Sigmoid colon (tissue), 7 donors: ENCODE data around the gene HIF1AN. TPM values are rescaled to one million over a fixed set of nuclear protein-coding genes. Genes with fewer than 3 reads are reported as not detected.

ENCODE experiments used
- DNase-seq: peaks from one replicate; pipeline ENCODE4 v3.0.0-alpha.2; 2019
- H3K27ac ChIP-seq, 4 donors: fragments of 200-600 bp; sonication (generic); one replicate each; pipeline ENCODE4 v1.5.1; 2016 to 2019; ENCODE audit warnings: mild to moderate bottlenecking in 1 of 4
- H3K27me3 ChIP-seq, 3 donors: fragments of 200-600 bp; sonication (generic); one replicate each; pipeline ENCODE4 v1.5.1; 2019; ENCODE audit warnings: mild to moderate bottlenecking in 1 of 3
- H3K36me3 ChIP-seq, 4 donors: fragments of 200-600 bp; sonication (generic); one replicate each; pipeline ENCODE4 v1.5.1; 2016 to 2019
- H3K4me1 ChIP-seq, 4 donors: fragments of 200-600 bp; sonication (generic); one replicate each; pipeline ENCODE4 v1.5.1; 2017 to 2019
- H3K4me3 ChIP-seq, 4 donors: fragments of 200-600 bp; sonication (generic); one replicate each; pipeline ENCODE4 v1.5.1; 2017 to 2019; ENCODE audit warnings: mild to moderate bottlenecking in 2 of 4, moderate library complexity in 1 of 4
- H3K9me3 ChIP-seq, 4 donors: fragments of 200-600 bp in 3 of 4; sonication (generic) in 3 of 4; one replicate each; pipeline versions ENCODE4 v1.5.1 to v1.6.1; 2013 to 2019
- CTCF ChIP-seq, 4 experiments: fragments of 450-650 bp in 3 of 4; fragments of 200-600 bp in 1 of 4; IDR thresholded peaks; one replicate each; pipeline ENCODE4 v1.5.1; 2016 to 2019; ENCODE audit warnings: antibody characterized with exemption in 4 of 4, mild to moderate bottlenecking in 3 of 4, moderate library complexity in 2 of 4
- EP300 ChIP-seq, 4 donors: sonication (generic); formaldehyde crosslinking; IDR thresholded peaks; one replicate each; pipeline ENCODE4 v1.6.1; 2017; ENCODE audit warnings: antibody characterized with exemption in 4 of 4
- POLR2A ChIP-seq, 2 donors: fragments of 450-650 bp; IDR thresholded peaks; one replicate each; pipeline ENCODE4 v1.6.1; 2016; ENCODE audit warnings: antibody characterized with exemption in 2 of 2, mild to moderate bottlenecking in 2 of 2, moderate library complexity in 2 of 2
- POLR2AphosphoS5 ChIP-seq, 4 donors: sonication (generic); formaldehyde crosslinking; IDR thresholded peaks; one replicate each; pipeline ENCODE4 v1.6.1; 2017; ENCODE audit warnings: antibody characterized with exemption in 4 of 4
- WGBS, 2 donors: extraction: QIAGEN DNeasy Blood & Tissue Kit; methylation state at CpG; one replicate each; pipeline ENCODE4 v1.1.7; 2013; 5-methylcytosine and 5-hydroxymethylcytosine counted together
- intact Hi-C: fragments of 100-400 bp; cut with DNase I; formaldehyde crosslinking; loops from one replicate; pipeline ENCODE4 v1.15.1; 2023
- polyA plus RNA-seq, 3 donors: library from polyadenylated mRNA; stranded (reverse); fragments of 200-250 nt; gene quantifications; one replicate each; pipeline ENCODE4 v1.2.3, GENCODE V29; 2013
- total RNA-seq, 4 donors: library from RNA; depleted of rRNA; stranded (reverse); fragments of >200 nt; gene quantifications; one replicate each; pipeline ENCODE4 v1.1.0, GENCODE V29; 2016
- donor health status: healthy with polysubstance abuse.
- donor health status: Bipolar disorder and iron deficiency.
- donor health status: healthy.

Gene HIF1AN
- total and polyA plus RNA-seq, 7 donors, result 4.2 to 23.8 (median 13.2) TPM

GRCh38 chr10:100498059-100498458 is 37.7 kb upstream of the HIF1AN start:
- no peak for DNase-seq
- 98% methylated on average over 4 of the region's 4 CpGs for WGBS, 2 donors
- no peak for TF ChIP-seq POLR2AphosphoS5 (IDR thresholded peaks at IDR 0.05)
- TF ChIP-seq CTCF (IDR thresholded peaks at IDR 0.05), result no peak
- TF ChIP-seq EP300 (IDR thresholded peaks at IDR 0.05), result no peak
- no peak for TF ChIP-seq POLR2A (IDR thresholded peaks at IDR 0.05)
- Histone ChIP-seq H3K9me3 (no peaks in the 10 kb centered on the region), H3K4me3 (no peak overlapping the region), H3K4me1 (no peaks in the 10 kb centered on the region), H3K36me3 (peaks cover 14 to 97% (median 41%) of the 10 kb centered on the region in 4 donors), H3K27me3 (no peaks in the 10 kb centered on the region), H3K27ac (no peak overlapping the region)
- intact Hi-C loops, result no loop called here

- intact Hi-C loops, result no loop called here
- TF ChIP-seq EP300 (IDR thresholded peaks at IDR 0.05), result no peak
- TF ChIP-seq CTCF (IDR thresholded peaks at IDR 0.05), result no peak
- TF ChIP-seq POLR2AphosphoS5 (IDR thresholded peaks at IDR 0.05), result no peak
- no peak for TF ChIP-seq POLR2A (IDR thresholded peaks at IDR 0.05)
- Histone ChIP-seq H3K4me1 (no peaks in the 10 kb centered on the region), H3K9me3 (no peaks in the 10 kb centered on the region), H3K27ac (no peak overlapping the region), H3K4me3 (no peak overlapping the region), H3K27me3 (no peaks in the 10 kb centered on the region), H3K36me3 (peaks cover 13 to 93% (median 41%) of the 10 kb centered on the region in 4 donors)
- no peak for DNase-seq
Measured at GRCh38 chr10:100501423-100501822, 34.3 kb upstream of the HIF1AN start.

- Histone ChIP-seq H3K4me1 (no peaks in the 10 kb centered on the region), H3K9me3 (no peaks in the 10 kb centered on the region), H3K27ac (no peak overlapping the region), H3K27me3 (no peaks in the 10 kb centered on the region), H3K4me3 (no peak overlapping the region), H3K36me3 (peaks cover 6 to 92% (median 35%) of the 10 kb centered on the region in 4 donors)
- intact Hi-C loops, result no loop called here
- WGBS, 2 donors, result 95 to 97% methylated on average over 1 of the region's 1 CpG
- DNase-seq, result no peak
- no peak for TF ChIP-seq POLR2A (IDR thresholded peaks at IDR 0.05)
- no peak for TF ChIP-seq EP300 (IDR thresholded peaks at IDR 0.05)
- TF ChIP-seq POLR2AphosphoS5 (IDR thresholded peaks at IDR 0.05), result no peak
- no peak for TF ChIP-seq CTCF (IDR thresholded peaks at IDR 0.05)
Measured at GRCh38 chr10:100502926-100503494, 32.7 kb upstream of the HIF1AN start.

GRCh38 chr10:100504096-100504495 is 31.6 kb upstream of the HIF1AN start:
- Histone ChIP-seq H3K4me1 (no peaks in the 10 kb centered on the region), H3K36me3 (peaks cover 6 to 85% (median 30%) of the 10 kb centered on the region in 4 donors), H3K4me3 (no peak overlapping the region), H3K9me3 (no peaks in the 10 kb centered on the region), H3K27ac (no peak overlapping the region), H3K27me3 (no peaks in the 10 kb centered on the region)
- no peak for DNase-seq
- TF ChIP-seq POLR2AphosphoS5 (IDR thresholded peaks at IDR 0.05) (no peak), CTCF (IDR thresholded peaks at IDR 0.05) (no peak), EP300 (IDR thresholded peaks at IDR 0.05) (no peak), POLR2A (IDR thresholded peaks at IDR 0.05) (no peak)
- intact Hi-C loops, result no loop called here
- WGBS, 2 donors, result 84 to 94% methylated on average over 5 of the region's 5 CpGs

GRCh38 chr10:100505164-100505563 is 30.6 kb upstream of the HIF1AN start:
- Histone ChIP-seq H3K9me3 (no peaks in the 10 kb centered on the region), H3K27me3 (no peaks in the 10 kb centered on the region), H3K27ac (no peak overlapping the region), H3K36me3 (peaks cover 6 to 78% (median 26%) of the 10 kb centered on the region in 4 donors), H3K4me1 (no peaks in the 10 kb centered on the region), H3K4me3 (no peak overlapping the region)
- intact Hi-C loops, result no loop called here
- DNase-seq, result no peak
- TF ChIP-seq CTCF (IDR thresholded peaks at IDR 0.05) (no peak), POLR2AphosphoS5 (IDR thresholded peaks at IDR 0.05) (no peak), EP300 (IDR thresholded peaks at IDR 0.05) (no peak), POLR2A (IDR thresholded peaks at IDR 0.05) (no peak)
- WGBS, 2 donors, result 95 to 97% methylated on average over 2 of the region's 2 CpGs
